Measurements from ENCODE around the gene RETREG1. TPM values are rescaled to one million over a fixed set of nuclear protein-coding genes. Genes with fewer than 3 reads are reported as not detected.

Gene RETREG1
- total and polyA plus RNA-seq, 2 experiments from 2014 or later: 23.8 to 24.0 TPM

GRCh38 chr5:16487456-16487855 is 129.3 kb downstream of the RETREG1 start:
- H3K4me1 ChIP-seq (ENCODE audit: insufficient read depth): peaks cover 12% of the 10 kb centered on the region
- no peaks in the 10 kb centered on the region for H3K9me3 ChIP-seq (ENCODE audit: low read depth)
- no peaks in the 10 kb centered on the region for H3K27me3 ChIP-seq
- no peaks in the 10 kb centered on the region for H3K9me2 ChIP-seq (replicated peaks; ENCODE audit: insufficient read depth)
- H3K27ac ChIP-seq: peak overlapping the region; percentile 95
- no peak overlapping the region for H2AFZ ChIP-seq
- no peak for DNase-seq (ENCODE audit: low spot score)
- 79% methylated on average over 2 of the region's 2 CpGs for WGBS (ENCODE audit: low lambda C conversion rate, missing lambda C conversion rate)
- H4K20me1 ChIP-seq (ENCODE audit: insufficient read depth, poor library complexity, severe bottlenecking): no peaks in the 10 kb centered on the region
- peak overlapping the region; percentile 32 for H3K4me2 ChIP-seq
- H3K79me2 ChIP-seq: no peaks in the 10 kb centered on the region
- TF ChIP-seq CTCF (IDR thresholded peaks at IDR 0.05; ENCODE audit: poor library complexity): no peak
- no peak for TF ChIP-seq EZH2phosphoT487 (IDR thresholded peaks at IDR 0.05; ENCODE audit: low read depth, severe bottlenecking, unreplicated experiment)
- no peak for TF ChIP-seq EZH2 (IDR thresholded peaks at IDR 0.05; ENCODE audit: borderline replicate concordance)
- no peak overlapping the region for H3K4me3 ChIP-seq
- no peaks in the 10 kb centered on the region for H3K36me3 ChIP-seq (replicated peaks; ENCODE audit: insufficient read depth, low read depth)

GRCh38 chr5:16486711-16487111 is 130.1 kb downstream of the RETREG1 start:
- Histone ChIP-seq H3K4me3 (no peak overlapping the region), H3K4me1 (ENCODE audit: insufficient read depth) (peaks cover 17% of the 10 kb centered on the region), H3K27me3 (no peaks in the 10 kb centered on the region), H3K27ac (peak overlapping the region; percentile 95), H3K9me3 (ENCODE audit: low read depth) (no peaks in the 10 kb centered on the region), H3K9me2 (replicated peaks; ENCODE audit: insufficient read depth) (no peaks in the 10 kb centered on the region), H2AFZ (no peak overlapping the region), H4K20me1 (ENCODE audit: insufficient read depth, poor library complexity, severe bottlenecking) (no peaks in the 10 kb centered on the region), H3K4me2 (peak overlapping the region; percentile 32), H3K79me2 (no peaks in the 10 kb centered on the region), H3K36me3 (replicated peaks; ENCODE audit: insufficient read depth, low read depth) (no peaks in the 10 kb centered on the region)
- 60% methylated on average over 4 of the region's 4 CpGs for WGBS (ENCODE audit: low lambda C conversion rate, missing lambda C conversion rate)
- TF ChIP-seq EZH2 (IDR thresholded peaks at IDR 0.05; ENCODE audit: borderline replicate concordance) (no peak), EZH2phosphoT487 (IDR thresholded peaks at IDR 0.05; ENCODE audit: low read depth, severe bottlenecking, unreplicated experiment) (no peak), CTCF (IDR thresholded peaks at IDR 0.05; ENCODE audit: poor library complexity) (no peak)
- DNase-seq (ENCODE audit: low spot score): peak; percentile 46

GRCh38 chr5:16485656-16486055 is 131.1 kb downstream of the RETREG1 start:
- no peaks in the 10 kb centered on the region for H3K36me3 ChIP-seq (replicated peaks; ENCODE audit: insufficient read depth, low read depth)
- H3K27ac ChIP-seq: no peak overlapping the region
- H3K9me2 ChIP-seq (replicated peaks; ENCODE audit: insufficient read depth): no peaks in the 10 kb centered on the region
- H3K9me3 ChIP-seq (ENCODE audit: low read depth): no peaks in the 10 kb centered on the region
- no peaks in the 10 kb centered on the region for H3K79me2 ChIP-seq
- TF ChIP-seq CTCF (IDR thresholded peaks at IDR 0.05; ENCODE audit: poor library complexity): no peak
- TF ChIP-seq EZH2 (IDR thresholded peaks at IDR 0.05; ENCODE audit: borderline replicate concordance): no peak
- no peak for TF ChIP-seq EZH2phosphoT487 (IDR thresholded peaks at IDR 0.05; ENCODE audit: low read depth, severe bottlenecking, unreplicated experiment)
- no peak overlapping the region for H3K4me3 ChIP-seq
- no peaks in the 10 kb centered on the region for H3K27me3 ChIP-seq
- H3K4me2 ChIP-seq: no peak overlapping the region
- H3K4me1 ChIP-seq (ENCODE audit: insufficient read depth): peaks cover 17% of the 10 kb centered on the region
- no peak overlapping the region for H2AFZ ChIP-seq
- DNase-seq (ENCODE audit: low spot score): no peak
- H4K20me1 ChIP-seq (ENCODE audit: insufficient read depth, poor library complexity, severe bottlenecking): no peaks in the 10 kb centered on the region

- Histone ChIP-seq H3K27ac (peak overlapping the region; percentile 68), H3K4me2 (no peak overlapping the region), H4K20me1 (ENCODE audit: insufficient read depth, poor library complexity, severe bottlenecking) (no peaks in the 10 kb centered on the region), H2AFZ (no peak overlapping the region), H3K4me1 (ENCODE audit: insufficient read depth) (peaks cover 17% of the 10 kb centered on the region), H3K9me2 (replicated peaks; ENCODE audit: insufficient read depth) (no peaks in the 10 kb centered on the region), H3K4me3 (no peak overlapping the region), H3K79me2 (no peaks in the 10 kb centered on the region), H3K36me3 (replicated peaks; ENCODE audit: insufficient read depth, low read depth) (no peaks in the 10 kb centered on the region), H3K27me3 (no peaks in the 10 kb centered on the region), H3K9me3 (ENCODE audit: low read depth) (no peaks in the 10 kb centered on the region)
- no peak for DNase-seq (ENCODE audit: low spot score)
- no peak for TF ChIP-seq EZH2 (IDR thresholded peaks at IDR 0.05; ENCODE audit: borderline replicate concordance)
- TF ChIP-seq EZH2phosphoT487 (IDR thresholded peaks at IDR 0.05; ENCODE audit: low read depth, severe bottlenecking, unreplicated experiment): no peak
- TF ChIP-seq CTCF (IDR thresholded peaks at IDR 0.05; ENCODE audit: poor library complexity): no peak
- 86% methylated on average over 1 of the region's 1 CpG for WGBS (ENCODE audit: low lambda C conversion rate, missing lambda C conversion rate)
Measured at GRCh38 chr5:16484081-16484480, 132.7 kb downstream of the RETREG1 start.
